Neural cell (in vitro differentiated cells): ENCODE data around the gene ZNF462. TPM values are rescaled to one million over a fixed set of nuclear protein-coding genes. Genes with fewer than 3 reads are reported as not detected.
"Not testable (repeated sequence)": the region's sequence is repeated elsewhere in the genome, so short reads cannot be mapped to it uniquely, and the experiment has no call there.

Experiments
- H2AFZ ChIP-seq: fragments of 200-600, 300-800 bp; sonication (generic), shearing (Covaris generic); 2 replicates; pipeline ENCODE4 v1.6.0; 2014; ENCODE audit warnings: low read depth, mild to moderate bottlenecking, antibody characterized with exemption, low read length, moderate library complexity
- H3F3A ChIP-seq: fragments of 200-600 bp; shearing (Covaris generic); 2 replicates; pipeline ENCODE4 v1.6.1; 2016; ENCODE audit warnings: mild to moderate bottlenecking, moderate library complexity, mixed read lengths, antibody characterized with exemption, low read length; ENCODE audit not compliant: insufficient read depth, poor library complexity, severe bottlenecking
- H3K27ac ChIP-seq: fragments of 200-600, 300-800 bp; sonication (generic), shearing (Covaris generic); 2 replicates; pipeline ENCODE4 v1.5.1; 2014; ENCODE audit warnings: mild to moderate bottlenecking, low read length, moderate library complexity
- H3K27me3 ChIP-seq: fragments of 300-800, 200-600 bp; sonication (generic), shearing (Covaris generic); 2 replicates; pipeline ENCODE4 v1.6.0; 2014; ENCODE audit warnings: mild to moderate bottlenecking, low read depth, low read length, moderate library complexity; ENCODE audit not compliant: insufficient read depth
- H3K36me3 ChIP-seq: fragments of 300-800, 200-600 bp; sonication (generic), shearing (Covaris generic); 2 replicates; pipeline ENCODE4 v1.5.1; 2014; ENCODE audit warnings: mild to moderate bottlenecking, antibody characterized with exemption, low read length, moderate library complexity; ENCODE audit not compliant: insufficient read depth
- H3K4me2 ChIP-seq: fragments of 300-800, 200-600 bp; sonication (generic), shearing (Covaris generic); 2 replicates; pipeline ENCODE4 v1.6.0; 2014; ENCODE audit warnings: mild to moderate bottlenecking, low read length
- H3K4me3 ChIP-seq: fragments of 300-800, 200-600 bp; sonication (generic), shearing (Covaris generic); 2 replicates; pipeline ENCODE4 v1.5.1; 2014; ENCODE audit warnings: mild to moderate bottlenecking, low read length, moderate library complexity
- H3K79me2 ChIP-seq: fragments of 200-600 bp; shearing (Covaris generic); replicated peaks from 2 replicates; pipeline ENCODE4 v1.6.0; 2014; ENCODE audit warnings: mild to moderate bottlenecking, low read length, moderate library complexity; ENCODE audit not compliant: insufficient read depth
- H3K9ac ChIP-seq: fragments of 300-800, 200-600 bp; sonication (generic), shearing (Covaris generic); 2 replicates; pipeline ENCODE4 v1.6.1; 2016; ENCODE audit warnings: mild to moderate bottlenecking, low read length, mixed read lengths
- H3K9me2 ChIP-seq: fragments of 200-600 bp; shearing (Covaris generic); 2 replicates; pipeline ENCODE4 v1.6.1; 2016; ENCODE audit warnings: mild to moderate bottlenecking, low read length, mixed read lengths; ENCODE audit not compliant: insufficient read depth
- H3K9me3 ChIP-seq: fragments of 200-600, 300-800 bp; sonication (generic), shearing (Covaris generic); 2 replicates; pipeline ENCODE4 v1.6.1; 2016; ENCODE audit warnings: mild to moderate bottlenecking, mixed run types, low read length, moderate library complexity, mixed read lengths
- H4K20me1 ChIP-seq: fragments of 200-600 bp; shearing (Covaris generic); 2 replicates; pipeline ENCODE4 v1.6.1; 2016; ENCODE audit warnings: mild to moderate bottlenecking, mixed run types; ENCODE audit not compliant: insufficient read depth
- EP300 ChIP-seq: fragments of 450-650 bp; conservative IDR thresholded peaks from 2 replicates; pipeline ENCODE4 v1.6.1; 2014; ENCODE audit warnings: antibody characterized with exemption, mild to moderate bottlenecking, moderate library complexity; ENCODE audit not compliant: poor library complexity, severe bottlenecking
- EZH2 ChIP-seq: fragments of 200-600, 300-800 bp; shearing (Covaris generic), sonication (generic); IDR thresholded peaks from 2 replicates; pipeline ENCODE4 v1.6.1; 2014; ENCODE audit warnings: antibody characterized with exemption, low read length, borderline replicate concordance, mild to moderate bottlenecking; ENCODE audit not compliant: insufficient read depth, poor library complexity, severe bottlenecking
- MXI1 ChIP-seq: fragments of 450-650 bp; conservative IDR thresholded peaks from 2 replicates; pipeline ENCODE4 v1.6.1; 2014; ENCODE audit warnings: antibody characterized with exemption, mild to moderate bottlenecking; ENCODE audit not compliant: poor library complexity, severe bottlenecking
- POLR2AphosphoS5 ChIP-seq: IDR thresholded peaks from 2 replicates; pipeline ENCODE4 v1.6.1; 2012
- RAD21 ChIP-seq: fragments of 450-650 bp; conservative IDR thresholded peaks from 2 replicates; pipeline ENCODE4 v1.6.1; 2014; ENCODE audit warnings: antibody characterized with exemption, mild to moderate bottlenecking, moderate library complexity
- SMC3 ChIP-seq: fragments of 450-650 bp; conservative IDR thresholded peaks from 2 replicates; pipeline ENCODE4 v1.6.1; 2014; ENCODE audit warnings: antibody characterized with exemption, mild to moderate bottlenecking, moderate library complexity; ENCODE audit not compliant: poor library complexity
- TAF1 ChIP-seq: IDR thresholded peaks from 2 replicates; pipeline ENCODE4 v1.6.1; 2012; ENCODE audit warnings: low read depth
- polyA plus RNA-seq: library from polyadenylated mRNA; depleted of rRNA; stranded (reverse); fragments of >200 nt; gene quantifications from 2 replicates; pipeline ENCODE4 v1.2.3, GENCODE V29; 2014
- TF ChIP-seq, protein P1 (sequence below): fragments of 450-650 bp; IDR thresholded peaks from 2 replicates; pipeline ENCODE4 v1.5.1; 2014; ENCODE audit warnings: antibody characterized with exemption, mild to moderate bottlenecking, moderate library complexity; ENCODE audit not compliant: poor library complexity, severe bottlenecking

Gene ZNF462
- polyA plus RNA-seq, 1 donor from 2014 or later: 9.1 TPM

DNA sequence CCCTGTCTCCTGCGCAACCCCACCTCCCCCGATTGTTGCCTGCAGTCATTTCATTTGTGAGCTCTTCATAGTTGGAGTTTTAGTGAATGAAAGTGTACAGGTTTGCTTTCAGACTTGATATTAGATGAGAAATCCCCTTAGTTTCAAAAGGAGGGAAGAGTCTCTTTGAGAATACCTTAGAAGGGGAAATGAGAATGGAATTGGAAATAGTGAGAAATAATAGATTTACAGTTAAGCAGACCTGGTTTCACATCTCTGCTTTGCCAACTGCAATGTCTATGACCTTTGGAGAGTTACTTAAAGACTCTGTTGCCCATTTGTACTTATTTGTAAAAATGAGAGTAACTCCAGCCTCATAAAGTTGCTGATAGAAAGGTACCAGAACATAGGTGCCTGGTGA, 120.4 kb downstream of the ZNF462 start:
- H3F3A ChIP-seq: no peaks in the 10 kb centered on the region
- no peak overlapping the region for H3K9ac ChIP-seq
- H3K36me3 ChIP-seq: peaks cover 18% of the 10 kb centered on the region
- no peak overlapping the region for H3K4me3 ChIP-seq
- H3K4me2 ChIP-seq: no peak overlapping the region
- no peaks in the 10 kb centered on the region for H3K79me2 ChIP-seq
- H3K27me3 ChIP-seq: no peaks in the 10 kb centered on the region
- no peak for TF ChIP-seq RAD21
- no peak for TF ChIP-seq EZH2
- TF ChIP-seq SMC3: no peak
- TF ChIP-seq POLR2AphosphoS5: no peak
- no peak for TF ChIP-seq TAF1
- TF ChIP-seq, protein P1, sequence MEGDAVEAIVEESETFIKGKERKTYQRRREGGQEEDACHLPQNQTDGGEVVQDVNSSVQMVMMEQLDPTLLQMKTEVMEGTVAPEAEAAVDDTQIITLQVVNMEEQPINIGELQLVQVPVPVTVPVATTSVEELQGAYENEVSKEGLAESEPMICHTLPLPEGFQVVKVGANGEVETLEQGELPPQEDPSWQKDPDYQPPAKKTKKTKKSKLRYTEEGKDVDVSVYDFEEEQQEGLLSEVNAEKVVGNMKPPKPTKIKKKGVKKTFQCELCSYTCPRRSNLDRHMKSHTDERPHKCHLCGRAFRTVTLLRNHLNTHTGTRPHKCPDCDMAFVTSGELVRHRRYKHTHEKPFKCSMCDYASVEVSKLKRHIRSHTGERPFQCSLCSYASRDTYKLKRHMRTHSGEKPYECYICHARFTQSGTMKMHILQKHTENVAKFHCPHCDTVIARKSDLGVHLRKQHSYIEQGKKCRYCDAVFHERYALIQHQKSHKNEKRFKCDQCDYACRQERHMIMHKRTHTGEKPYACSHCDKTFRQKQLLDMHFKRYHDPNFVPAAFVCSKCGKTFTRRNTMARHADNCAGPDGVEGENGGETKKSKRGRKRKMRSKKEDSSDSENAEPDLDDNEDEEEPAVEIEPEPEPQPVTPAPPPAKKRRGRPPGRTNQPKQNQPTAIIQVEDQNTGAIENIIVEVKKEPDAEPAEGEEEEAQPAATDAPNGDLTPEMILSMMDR: no peak
- no peak for TF ChIP-seq EP300
- TF ChIP-seq MXI1: no peak
- H4K20me1 ChIP-seq: no peaks in the 10 kb centered on the region
- H2AFZ ChIP-seq: no peak overlapping the region
- no peak overlapping the region for H3K27ac ChIP-seq
- H3K9me3 ChIP-seq: no peaks in the 10 kb centered on the region
- H3K9me2 ChIP-seq: no peaks in the 10 kb centered on the region

DNA sequence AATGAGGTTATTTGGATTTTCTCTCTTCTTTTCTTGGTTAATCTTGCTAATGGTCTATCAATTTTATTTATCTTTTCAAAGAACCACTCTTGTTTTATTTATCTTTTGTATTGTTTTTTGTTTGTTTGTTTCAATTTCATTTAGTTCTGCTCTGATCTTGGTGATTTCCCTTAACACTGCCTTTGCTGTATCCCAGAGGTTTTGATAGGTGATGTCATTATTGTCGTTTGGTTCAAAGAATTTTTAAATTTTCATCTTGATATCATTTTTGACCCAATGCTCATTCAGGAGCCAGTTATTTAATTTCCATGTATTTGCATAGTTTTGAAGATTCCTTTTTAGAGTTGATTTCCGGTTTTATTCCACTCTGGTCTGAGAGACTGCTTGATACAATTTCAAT, 126.9 kb downstream of the ZNF462 start:
- not testable (repeated sequence) for H3K9me2 ChIP-seq, H3K9ac ChIP-seq, H3F3A ChIP-seq, H3K79me2 ChIP-seq, H3K4me2 ChIP-seq, H2AFZ ChIP-seq, H3K27me3 ChIP-seq, H3K9me3 ChIP-seq, H3K4me3 ChIP-seq, H4K20me1 ChIP-seq, H3K27ac ChIP-seq
- H3K36me3 ChIP-seq: peaks cover 24% of the 10 kb centered on the region

DNA sequence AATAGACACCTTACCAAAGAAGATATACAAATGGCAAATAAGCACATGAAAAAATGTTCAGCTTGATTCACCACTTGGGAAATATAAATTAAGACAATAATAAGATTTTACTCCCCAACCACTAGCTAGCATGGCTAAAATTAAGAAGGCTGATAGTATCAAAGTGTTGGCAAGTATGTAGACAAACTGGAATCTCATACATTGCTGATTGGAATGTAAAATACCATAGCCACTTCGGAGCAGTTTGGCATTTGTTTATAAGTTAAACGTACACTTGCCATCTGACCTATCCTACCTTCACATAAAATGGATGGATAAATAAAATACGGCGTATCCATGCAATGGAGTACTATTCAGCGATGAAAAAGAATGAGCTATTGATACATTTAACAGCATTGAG, 129.2 kb downstream of the ZNF462 start:
- TF ChIP-seq EZH2: no peak
- TF ChIP-seq, protein P1: no peak
- no peak overlapping the region for H3K27ac ChIP-seq
- H3K4me3 ChIP-seq: no peak overlapping the region
- H3K9me2 ChIP-seq: no peaks in the 10 kb centered on the region
- no peak overlapping the region for H3K9ac ChIP-seq
- no peaks in the 10 kb centered on the region for H3K9me3 ChIP-seq
- H3K27me3 ChIP-seq: no peaks in the 10 kb centered on the region
- H3K4me2 ChIP-seq: no peak overlapping the region
- H3K79me2 ChIP-seq: no peaks in the 10 kb centered on the region
- H2AFZ ChIP-seq: no peak overlapping the region
- H4K20me1 ChIP-seq: no peaks in the 10 kb centered on the region
- no peaks in the 10 kb centered on the region for H3F3A ChIP-seq
- peaks cover 17% of the 10 kb centered on the region for H3K36me3 ChIP-seq
